ENCODE data around the gene EMP2. TPM values are rescaled to one million over a fixed set of nuclear protein-coding genes. Genes with fewer than 3 reads are reported as not detected.
"Not testable (repeated sequence)": the region's sequence is repeated elsewhere in the genome, so short reads cannot be mapped to it uniquely, and the experiment has no call there.

Gene EMP2
- polyA plus RNA-seq, 1 experiment: 57.8 TPM

GRCh38 chr16:10564591-10564990, 15.8 kb downstream of the EMP2 start:
- no peak for TF ChIP-seq CTCF (IDR thresholded peaks at IDR 0.05; ENCODE audit: insufficient read depth, low read depth, low read length)
- no peak for DNase-seq (ENCODE audit: low read depth)
- POLR2A ChIA-PET: interaction anchor here (0.6 to 0.7 kb wide), 2 partner anchors 11 to 41 kb away, joined by 3 to 5 read pairs; no protein-coding TSS in a partner anchor
- Histone ChIP-seq H3K27me3 (ENCODE audit: control insufficient read depth, insufficient read depth, low read length) (no peaks in the 10 kb centered on the region), H3K36me3 (ENCODE audit: control insufficient read depth, insufficient read depth, low read length) (no peaks in the 10 kb centered on the region; the same call in 1 of the 2 replicates), H3K4me3 (ENCODE audit: low read depth, low read length) (no peak overlapping the region)
- CTCF ChIA-PET: no interaction called here

- Histone ChIP-seq H3K36me3 (ENCODE audit: control insufficient read depth, insufficient read depth, low read length) (no peaks in the 10 kb centered on the region; the same call in 1 of the 2 replicates), H3K27me3 (ENCODE audit: control insufficient read depth, insufficient read depth, low read length) (no peaks in the 10 kb centered on the region), H3K4me3 (ENCODE audit: low read depth, low read length) (no peak overlapping the region)
- no peak for TF ChIP-seq CTCF (IDR thresholded peaks at IDR 0.05; ENCODE audit: insufficient read depth, low read depth, low read length)
- POLR2A ChIA-PET: no interaction called here
- CTCF ChIA-PET: interaction anchor here (1.7 kb wide), 1 partner anchor 18 kb away, joined by 3 read pairs; the partner anchor contains the start of gene EMP2
- DNase-seq (ENCODE audit: low read depth): no peak
Measured at GRCh38 chr16:10562361-10562899, 18.0 kb downstream of the EMP2 start.

- TF ChIP-seq CTCF (IDR thresholded peaks at IDR 0.05; ENCODE audit: insufficient read depth, low read depth, low read length): no peak
- no peak for DNase-seq (ENCODE audit: low read depth)
- Histone ChIP-seq H3K27me3 (ENCODE audit: control insufficient read depth, insufficient read depth, low read length) (no peaks in the 10 kb centered on the region), H3K4me3 (ENCODE audit: low read depth, low read length) (no peak overlapping the region), H3K36me3 (ENCODE audit: control insufficient read depth, insufficient read depth, low read length) (no peaks in the 10 kb centered on the region; the same call in 1 of the 2 replicates)
- ChIA-PET POLR2A (no interaction called here), CTCF (no interaction called here)
Measured at GRCh38 chr16:10561425-10561824, 19.0 kb downstream of the EMP2 start.

GRCh38 chr16:10561001-10561400, 19.4 kb downstream of the EMP2 start:
- Histone ChIP-seq H3K36me3 (ENCODE audit: control insufficient read depth, insufficient read depth, low read length) (no peaks in the 10 kb centered on the region; the same call in 1 of the 2 replicates), H3K27me3 (ENCODE audit: control insufficient read depth, insufficient read depth, low read length) (no peaks in the 10 kb centered on the region), H3K4me3 (ENCODE audit: low read depth, low read length) (no peak overlapping the region)
- no peak for TF ChIP-seq CTCF (IDR thresholded peaks at IDR 0.05; ENCODE audit: insufficient read depth, low read depth, low read length)
- DNase-seq (ENCODE audit: low read depth): no peak
- ChIA-PET CTCF (no interaction called here), POLR2A (no interaction called here)

- H3K4me3 ChIP-seq (ENCODE audit: low read depth, low read length); H3K36me3 ChIP-seq (ENCODE audit: control insufficient read depth, insufficient read depth, low read length); DNase-seq (ENCODE audit: low read depth); POLR2A ChIA-PET; H3K27me3 ChIP-seq (ENCODE audit: control insufficient read depth, insufficient read depth, low read length): not testable (repeated sequence)
- CTCF ChIA-PET: interaction anchor here (1.1 to 1.9 kb wide), 3 partner anchors 17 to 177 kb away, joined by 3 to 6 read pairs (median 4); no protein-coding TSS in a partner anchor
Measured at GRCh38 chr16:10559792-10560191, 20.6 kb downstream of the EMP2 start.

Data from BJ (cell line).